ENCODE measurements around the gene SLC38A4.
"Not testable (repeated sequence)": the region's sequence is repeated elsewhere in the genome, so short reads cannot be mapped to it uniquely, and the experiment has no call there.

Gene SLC38A4

GRCh38 chr12:46825591-46826414 is at the start of gene SLC38A4:
SLC38A4 (minus strand) TSS chr12:46825997; CDS start chr12:46793071, 32,926 bp downstream.
- DNase-seq, result no peak

- no peak for DNase-seq
Measured at GRCh38 chr12:46875095-46875494, 49.3 kb upstream of the SLC38A4 start.

GRCh38 chr12:46874642-46875041 is 48.8 kb upstream of the SLC38A4 start:
- DNase-seq, result no peak

GRCh38 chr12:46872135-46872534 is 46.3 kb upstream of the SLC38A4 start:
- DNase-seq, result no peak

- DNase-seq, result no peak
Measured at GRCh38 chr12:46865311-46865710, 39.5 kb upstream of the SLC38A4 start.

GRCh38 chr12:46858368-46858767 is 32.6 kb upstream of the SLC38A4 start:
- DNase-seq, result no peak

- no peak for DNase-seq
Measured at GRCh38 chr12:46857486-46857885, 31.7 kb upstream of the SLC38A4 start.

- no peak for DNase-seq
Measured at GRCh38 chr12:46855760-46856159, 30.0 kb upstream of the SLC38A4 start.

- DNase-seq, result not testable (repeated sequence)
Measured at GRCh38 chr12:46854188-46854587, 28.4 kb upstream of the SLC38A4 start.

- not testable (repeated sequence) for DNase-seq
Measured at GRCh38 chr12:46848792-46849191, 23.0 kb upstream of the SLC38A4 start.

GRCh38 chr12:46847001-46847400 is 21.2 kb upstream of the SLC38A4 start:
- no peak for DNase-seq

- DNase-seq, result no peak
Measured at GRCh38 chr12:46843811-46844210, 18.0 kb upstream of the SLC38A4 start.

- no peak for DNase-seq
Measured at GRCh38 chr12:46841891-46842290, 16.1 kb upstream of the SLC38A4 start.

- no peak for DNase-seq
Measured at GRCh38 chr12:46839964-46840363, 14.2 kb upstream of the SLC38A4 start.

GRCh38 chr12:46839232-46839631 is 13.4 kb upstream of the SLC38A4 start:
- no peak for DNase-seq

GRCh38 chr12:46835785-46836184 is 10.0 kb upstream of the SLC38A4 start:
- no peak for DNase-seq

- DNase-seq, result no peak
Measured at GRCh38 chr12:46832130-46832704, 6.4 kb upstream of the SLC38A4 start.

- DNase-seq, result no peak
Measured at GRCh38 chr12:46831335-46832129, 5.7 kb upstream of the SLC38A4 start.

GRCh38 chr12:46830731-46831334 is 5.0 kb upstream of the SLC38A4 start:
- DNase-seq, result no peak

- DNase-seq, result no peak
Measured at GRCh38 chr12:46824709-46825108, 1.1 kb downstream of the SLC38A4 start.

GRCh38 chr12:46818642-46819041 is 7.2 kb downstream of the SLC38A4 start:
- no peak for DNase-seq

GRCh38 chr12:46815809-46816208 is 10.0 kb downstream of the SLC38A4 start:
- no peak for DNase-seq

GRCh38 chr12:46814143-46814542 is 11.7 kb downstream of the SLC38A4 start:
- DNase-seq, result no peak
